Right atrium auricular region (tissue), 2 donors: ENCODE data around the gene RHBDD2. TPM values are rescaled to one million over a fixed set of nuclear protein-coding genes. Genes with fewer than 3 reads are reported as not detected.

Source experiments
- DNase-seq: peaks from one replicate; pipeline ENCODE4 v3.0.0-alpha.2; 2019; ENCODE audit warnings: low spot score
- H3K27ac ChIP-seq, 2 donors: fragments of 200-600 bp; sonication (generic); 1 replicate in 1 of 2; 2 replicates in 1 of 2; pipeline ENCODE4 v1.5.1; 2016 to 2019
- H3K27me3 ChIP-seq, 2 donors: fragments of 200-600 bp; sonication (generic); one replicate each; pipeline versions ENCODE4 v1.5.1 to v1.6.0; 2017 to 2019
- H3K36me3 ChIP-seq: fragments of 200-600 bp; sonication (generic); one replicate; pipeline ENCODE4 v1.5.1; 2016
- H3K4me1 ChIP-seq, 2 donors: fragments of 200-600 bp; sonication (generic); one replicate each; pipeline versions ENCODE4 v1.5.1 to v1.6.0; 2017 to 2019
- H3K4me3 ChIP-seq, 2 donors: fragments of 200-600 bp; sonication (generic); 1 replicate in 1 of 2; 2 replicates in 1 of 2; pipeline ENCODE4 v1.5.1; 2017 to 2019; ENCODE audit warnings: mild to moderate bottlenecking in 1 of 2, moderate library complexity in 1 of 2
- H3K9me3 ChIP-seq, 2 donors: fragments of 200-600 bp; sonication (generic); one replicate each; pipeline ENCODE4 v1.5.1; 2019
- CTCF ChIP-seq, 2 donors: fragments of 200-600 bp; sonication (generic); IDR thresholded peaks; one replicate each; pipeline ENCODE4 v1.5.1; 2019; ENCODE audit warnings: antibody characterized with exemption in 2 of 2
- total RNA-seq, 2 donors: library from RNA; depleted of rRNA; stranded (reverse); fragments of >200 nt; gene quantifications; one replicate each; pipeline ENCODE4 v1.1.0, GENCODE V29; 2016

Gene RHBDD2
- total RNA-seq, 2 donors from 2014 or later = 43.5 to 60.0 TPM

DNA sequence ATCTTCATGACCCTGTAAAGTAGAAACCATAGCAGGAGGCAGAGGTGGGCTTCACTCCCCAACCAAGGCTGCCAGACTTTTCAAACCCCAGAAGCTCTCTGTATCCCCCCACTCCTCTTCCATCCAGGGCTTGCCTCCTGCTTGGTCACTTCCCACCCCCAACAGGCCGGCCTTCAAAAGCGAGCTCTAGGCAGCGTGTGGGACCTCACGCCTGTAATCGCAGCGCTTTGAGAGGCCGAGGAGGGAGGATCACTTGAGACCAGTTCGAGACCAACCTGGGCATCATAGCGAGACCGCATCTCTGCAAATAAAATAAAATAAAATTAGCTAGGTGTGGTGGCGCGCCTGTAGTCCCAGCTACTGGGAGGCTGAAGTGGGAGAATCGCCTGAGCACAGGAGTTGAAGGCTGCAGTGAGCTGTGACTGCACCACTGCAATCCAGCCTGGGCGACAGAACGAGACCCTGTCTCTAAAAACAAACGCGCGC, 35.4 kb downstream of the RHBDD2 start:
- H3K27me3 ChIP-seq = no peaks in the 10 kb centered on the region
- peak overlapping the region; percentile 96 to 100 for H3K4me3 ChIP-seq
- peak overlapping the region; percentile 92 to 98 for H3K27ac ChIP-seq
- no peaks in the 10 kb centered on the region for H3K9me3 ChIP-seq
- TF ChIP-seq CTCF (IDR thresholded peaks at IDR 0.05) = no peak
- H3K36me3 ChIP-seq = no peaks in the 10 kb centered on the region
- no peak for DNase-seq
- H3K4me1 ChIP-seq = peaks cover 0 to 30% of the 10 kb centered on the region in 2 donors

DNA sequence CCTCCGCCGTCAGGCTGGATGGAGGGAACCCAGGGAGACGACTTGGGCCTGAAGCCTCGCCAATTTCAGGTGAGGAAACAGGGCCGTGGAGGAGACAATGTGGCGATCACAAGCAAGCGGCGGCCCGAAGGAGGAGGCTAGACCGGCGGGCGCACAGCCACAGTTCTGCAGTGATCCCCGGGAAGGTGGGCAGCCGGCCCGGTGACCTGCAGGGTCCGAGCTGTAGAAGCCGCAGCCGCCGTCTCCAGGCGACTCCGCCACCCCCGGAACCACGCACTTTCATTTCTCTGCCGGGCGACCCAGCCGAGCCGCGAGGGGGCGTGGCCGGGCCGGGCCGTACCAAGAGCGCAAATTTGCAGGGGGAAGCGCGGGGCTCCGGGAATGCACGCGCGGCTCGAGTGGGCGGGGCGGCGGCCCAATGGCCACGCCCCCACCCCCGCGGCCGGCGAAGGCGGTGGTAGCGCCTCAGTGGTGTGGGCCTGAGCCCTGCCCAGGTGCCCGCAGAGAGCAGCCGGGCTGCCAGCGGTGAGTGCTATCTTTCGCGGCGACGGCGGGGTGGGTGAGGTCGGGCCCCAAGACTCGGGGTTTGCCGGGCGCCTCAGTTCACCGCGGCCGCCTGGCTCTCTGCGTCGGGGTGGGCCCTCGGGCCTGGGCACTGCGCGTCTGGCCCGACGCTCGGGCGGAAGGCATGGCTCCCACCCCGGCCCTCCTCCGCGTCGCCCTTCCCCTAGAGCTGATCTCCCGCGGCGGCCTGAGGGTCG, 36.0 kb downstream of the RHBDD2 start, which contains the start of gene POR:
TSS of gene POR (plus strand) at position 501 of the 761 bp plus-strand sequence. CDS start 38,847 bp downstream, outside the sequence.
- Histone ChIP-seq H3K27me3 (no peaks in the 10 kb centered on the region), H3K4me3 (peak within 1 kb of the TSS; percentile 96 to 100), H3K9me3 (no peaks in the 10 kb centered on the region), H3K4me1 (peaks cover 0 to 36% of the 10 kb centered on the region in 2 donors), H3K27ac (peak within 1 kb of the TSS; percentile 92 to 98), H3K36me3 (no peaks in the 10 kb centered on the region)
- DNase-seq = peak; percentile 94
- peak; percentile 15 to 42 for TF ChIP-seq CTCF (IDR thresholded peaks at IDR 0.05)

DNA sequence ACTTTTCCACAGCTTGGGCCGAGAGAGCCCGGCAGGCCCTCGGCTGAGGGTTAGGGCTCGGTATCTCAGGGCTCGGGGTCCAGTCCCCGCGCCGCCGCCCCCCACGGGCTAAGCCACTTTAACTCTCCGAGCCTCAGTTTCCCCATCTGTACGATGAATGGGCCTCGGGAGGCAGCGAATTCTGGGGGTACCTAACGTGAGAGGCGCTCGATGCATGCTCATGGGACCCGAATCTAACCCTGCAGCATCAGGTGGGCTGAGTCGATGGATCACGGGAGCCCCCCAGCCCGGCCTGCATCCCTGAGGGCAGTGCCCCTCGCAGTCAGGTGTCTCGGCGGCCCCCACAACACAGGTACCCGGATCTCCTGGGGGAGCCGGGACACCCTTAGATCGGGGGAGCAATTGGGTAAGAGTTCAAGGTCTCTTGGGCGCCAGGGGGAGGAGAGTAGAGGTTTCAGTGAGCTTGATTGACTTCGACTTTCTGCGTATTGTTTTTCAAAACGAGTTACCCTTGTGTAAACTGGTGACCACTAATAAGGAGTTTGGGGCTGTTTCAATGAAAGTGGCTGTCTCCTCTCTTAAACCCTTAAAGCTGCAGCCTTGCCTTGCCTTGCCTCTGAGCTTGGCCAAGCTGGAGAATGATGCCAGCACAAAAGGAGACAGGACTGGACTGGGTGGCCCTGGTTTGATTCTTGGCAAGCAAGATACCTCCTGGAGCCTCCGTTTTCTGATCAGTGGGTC, 36.8 kb downstream of the RHBDD2 start:
- Histone ChIP-seq H3K9me3 (no peaks in the 10 kb centered on the region), H3K36me3 (no peaks in the 10 kb centered on the region), H3K27me3 (no peaks in the 10 kb centered on the region), H3K4me3 (peak overlapping the region; percentile 96 to 100), H3K27ac (peak overlapping the region; percentile 92 to 98), H3K4me1 (peaks cover 0 to 42% of the 10 kb centered on the region in 2 donors)
- DNase-seq = no peak
- no peak for TF ChIP-seq CTCF (IDR thresholded peaks at IDR 0.05)

- peak overlapping the region; percentile 96 to 100 for H3K4me3 ChIP-seq
- no peaks in the 10 kb centered on the region for H3K9me3 ChIP-seq
- H3K4me1 ChIP-seq = peaks cover 0 to 46% of the 10 kb centered on the region in 2 donors
- DNase-seq = no peak
- no peaks in the 10 kb centered on the region for H3K27me3 ChIP-seq
- H3K36me3 ChIP-seq = no peaks in the 10 kb centered on the region
- no peak for TF ChIP-seq CTCF (IDR thresholded peaks at IDR 0.05)
- peak overlapping the region; percentile 92 to 98 for H3K27ac ChIP-seq
These were observed 37.4 kb downstream of the RHBDD2 start for GRCh38 chr7:75916259-75916658.

DNA sequence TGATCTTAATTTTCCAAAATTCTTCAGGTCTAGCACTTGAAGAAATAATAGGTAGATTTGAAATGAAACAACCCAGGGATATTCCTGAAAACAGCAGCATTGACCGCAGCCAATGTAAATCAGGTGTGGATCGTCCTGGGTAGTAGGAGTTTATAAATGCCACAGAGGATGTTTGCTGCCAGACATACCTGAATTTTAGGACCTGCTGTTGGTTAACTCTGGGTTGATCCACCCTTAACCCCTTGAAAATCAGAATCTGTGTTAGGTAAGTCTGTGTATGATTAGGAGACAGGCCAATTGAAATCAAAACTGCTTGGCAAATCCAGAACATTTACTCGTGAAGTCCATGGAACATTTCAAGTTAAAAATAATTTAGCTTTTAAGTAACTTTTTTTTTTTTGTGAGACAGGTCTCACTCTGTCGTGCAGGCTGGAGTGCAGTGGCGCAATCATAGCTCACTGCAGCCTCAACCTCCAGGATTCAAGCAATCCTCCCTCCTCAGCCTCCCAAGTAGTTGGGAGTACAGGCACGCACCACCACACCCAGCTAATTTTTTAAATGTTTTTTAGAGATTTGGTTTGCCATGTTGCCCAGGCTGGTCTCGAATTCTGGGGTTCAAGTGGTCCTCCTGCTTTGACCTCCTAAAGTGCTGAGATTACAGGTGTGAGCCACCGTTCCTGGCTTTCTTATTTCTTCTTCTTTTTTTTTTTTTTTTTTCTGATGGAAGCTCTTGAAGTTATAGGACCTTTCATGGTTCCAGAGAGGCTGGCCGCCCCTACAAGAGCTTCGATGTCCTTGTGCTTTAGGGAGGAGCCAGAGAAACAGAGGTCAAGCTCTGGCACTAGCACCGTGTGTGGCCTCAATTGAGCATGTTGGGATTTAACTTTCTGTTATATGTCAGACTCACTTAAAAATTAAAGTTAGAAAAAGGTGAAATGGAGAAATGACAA, 38.1 kb downstream of the RHBDD2 start:
- no peak overlapping the region for H3K4me3 ChIP-seq
- H3K36me3 ChIP-seq = no peaks in the 10 kb centered on the region
- H3K27ac ChIP-seq = peak overlapping the region; percentile 92 to 98
- no peaks in the 10 kb centered on the region for H3K9me3 ChIP-seq
- DNase-seq = no peak
- no peak for TF ChIP-seq CTCF (IDR thresholded peaks at IDR 0.05)
- peaks cover 0 to 52% of the 10 kb centered on the region in 2 donors for H3K4me1 ChIP-seq
- H3K27me3 ChIP-seq = no peaks in the 10 kb centered on the region
